ENCODE measurements around the gene STPG2.
A peak's percentile ranks its signal among the peaks of the same experiment; 100 is the strongest.

Gene STPG2

GRCh38 chr4:98143001-98143899 lies at the start of gene STPG2:
STPG2 (minus strand) TSS chr4:98143476.
- Histone ChIP-seq H3K27ac (ENCODE audit: low read depth, low read length) (peak within 1 kb of the TSS; percentile 50; the same call in 1 of the 2 replicates), H3K36me3 (ENCODE audit: control insufficient read depth, insufficient read depth, low read length) (no peaks in the 10 kb centered on the region)

GRCh38 chr4:98185279-98185678 lies 42.0 kb upstream of the STPG2 start:
- no peak overlapping the region for H3K27ac ChIP-seq (ENCODE audit: low read depth, low read length)
- H3K9me3 ChIP-seq (ENCODE audit: control insufficient read depth, insufficient read depth, low read depth, low read length), result peaks cover 5% of the 10 kb centered on the region
- no peaks in the 10 kb centered on the region for H3K36me3 ChIP-seq (ENCODE audit: control insufficient read depth, insufficient read depth, low read length)
- no peaks in the 10 kb centered on the region for H3K27me3 ChIP-seq (ENCODE audit: control insufficient read depth, insufficient read depth, low read length)
- H3K4me3 ChIP-seq (ENCODE audit: low read depth, low read length), result no peak overlapping the region
- no peak overlapping the region for H3K9ac ChIP-seq (ENCODE audit: low read length)
- no peaks in the 10 kb centered on the region for H3K4me1 ChIP-seq (ENCODE audit: control insufficient read depth, insufficient read depth, low read length)

More at GRCh38 chr4:98143001-98143899, at the start of gene STPG2:
- no peaks in the 10 kb centered on the region for H3K9me3 ChIP-seq (ENCODE audit: control insufficient read depth, insufficient read depth, low read depth, low read length)
- H3K9ac ChIP-seq (ENCODE audit: low read length), result peak within 1 kb of the TSS; percentile 77
- no peaks in the 10 kb centered on the region for H3K27me3 ChIP-seq (ENCODE audit: control insufficient read depth, insufficient read depth, low read length)
- H3K4me1 ChIP-seq (ENCODE audit: control insufficient read depth, insufficient read depth, low read length), result peaks cover 4% of the 10 kb centered on the region; the same call in 1 of the 2 replicates
- peak within 1 kb of the TSS; percentile 82 for H3K4me3 ChIP-seq (ENCODE audit: low read depth, low read length)

- H3K4me1 ChIP-seq (ENCODE audit: control insufficient read depth, insufficient read depth, low read length), result peaks cover 9% of the 10 kb centered on the region
- H3K9me3 ChIP-seq (ENCODE audit: control insufficient read depth, insufficient read depth, low read depth, low read length), result no peaks in the 10 kb centered on the region
- no peak overlapping the region for H3K4me3 ChIP-seq (ENCODE audit: low read depth, low read length)
- no peaks in the 10 kb centered on the region for H3K36me3 ChIP-seq (ENCODE audit: control insufficient read depth, insufficient read depth, low read length)
- H3K9ac ChIP-seq (ENCODE audit: low read length), result no peak overlapping the region
- H3K27ac ChIP-seq (ENCODE audit: low read depth, low read length), result no peak overlapping the region
- H3K27me3 ChIP-seq (ENCODE audit: control insufficient read depth, insufficient read depth, low read length), result no peaks in the 10 kb centered on the region
Measured at GRCh38 chr4:98181809-98182208, 38.5 kb upstream of the STPG2 start.

DNA sequence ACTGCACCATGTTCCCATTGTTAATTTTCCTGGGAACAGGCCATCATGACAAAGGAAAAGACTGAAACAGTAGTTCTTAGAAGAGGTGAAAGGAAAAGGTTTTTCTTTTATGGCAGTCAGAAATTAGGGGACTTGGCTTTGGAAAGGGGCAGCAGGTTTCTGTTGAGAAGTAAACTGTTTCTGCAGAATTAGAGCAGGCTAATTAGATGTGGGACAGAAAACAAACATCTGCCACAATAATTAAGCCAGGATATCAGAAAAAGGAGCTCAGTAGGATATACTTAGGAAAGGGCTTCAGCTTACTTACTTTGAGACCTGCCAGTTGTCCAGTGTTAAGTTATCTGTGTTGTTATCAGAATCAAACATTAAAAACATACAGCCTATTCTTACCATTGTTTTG lies 36.7 kb upstream of the STPG2 start:
- peaks cover 14% of the 10 kb centered on the region for H3K4me1 ChIP-seq (ENCODE audit: control insufficient read depth, insufficient read depth, low read length)
- H3K9me3 ChIP-seq (ENCODE audit: control insufficient read depth, insufficient read depth, low read depth, low read length), result no peaks in the 10 kb centered on the region
- H3K27ac ChIP-seq (ENCODE audit: low read depth, low read length), result no peak overlapping the region
- no peaks in the 10 kb centered on the region for H3K36me3 ChIP-seq (ENCODE audit: control insufficient read depth, insufficient read depth, low read length)
- H3K9ac ChIP-seq (ENCODE audit: low read length), result no peak overlapping the region
- no peaks in the 10 kb centered on the region for H3K27me3 ChIP-seq (ENCODE audit: control insufficient read depth, insufficient read depth, low read length)
- no peak overlapping the region for H3K4me3 ChIP-seq (ENCODE audit: low read depth, low read length)

GRCh38 chr4:98176531-98176930 lies 33.3 kb upstream of the STPG2 start:
- peaks cover 14% of the 10 kb centered on the region for H3K4me1 ChIP-seq (ENCODE audit: control insufficient read depth, insufficient read depth, low read length)
- H3K27ac ChIP-seq (ENCODE audit: low read depth, low read length), result no peak overlapping the region
- H3K27me3 ChIP-seq (ENCODE audit: control insufficient read depth, insufficient read depth, low read length), result no peaks in the 10 kb centered on the region
- no peaks in the 10 kb centered on the region for H3K9me3 ChIP-seq (ENCODE audit: control insufficient read depth, insufficient read depth, low read depth, low read length)
- H3K4me3 ChIP-seq (ENCODE audit: low read depth, low read length), result no peak overlapping the region
- H3K36me3 ChIP-seq (ENCODE audit: control insufficient read depth, insufficient read depth, low read length), result no peaks in the 10 kb centered on the region
- H3K9ac ChIP-seq (ENCODE audit: low read length), result no peak overlapping the region

- H3K27me3 ChIP-seq (ENCODE audit: control insufficient read depth, insufficient read depth, low read length), result no peaks in the 10 kb centered on the region
- H3K36me3 ChIP-seq (ENCODE audit: control insufficient read depth, insufficient read depth, low read length), result no peaks in the 10 kb centered on the region
- H3K4me1 ChIP-seq (ENCODE audit: control insufficient read depth, insufficient read depth, low read length), result peaks cover 9% of the 10 kb centered on the region; the same call in 1 of the 2 replicates
- H3K9me3 ChIP-seq (ENCODE audit: control insufficient read depth, insufficient read depth, low read depth, low read length), result no peaks in the 10 kb centered on the region
- no peak overlapping the region for H3K4me3 ChIP-seq (ENCODE audit: low read depth, low read length)
- H3K9ac ChIP-seq (ENCODE audit: low read length), result no peak overlapping the region
- no peak overlapping the region for H3K27ac ChIP-seq (ENCODE audit: low read depth, low read length)
Measured at GRCh38 chr4:98170035-98170434, 26.8 kb upstream of the STPG2 start.

DNA sequence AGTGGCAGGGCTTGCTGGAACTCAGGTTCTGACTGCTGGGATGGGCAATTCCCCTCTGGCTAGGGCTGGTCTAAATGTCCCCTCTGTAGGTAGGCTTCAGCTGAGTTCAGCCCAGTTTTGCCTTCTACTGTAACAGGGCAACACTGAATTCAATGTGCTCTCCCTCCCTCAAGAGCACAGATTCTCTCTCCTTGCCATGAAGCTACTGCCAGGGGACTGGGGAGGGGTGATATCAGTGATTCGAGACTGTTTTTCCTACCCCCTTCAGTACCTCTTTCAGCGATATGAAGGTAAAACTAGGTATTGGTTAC lies 23.4 kb upstream of the STPG2 start:
- Histone ChIP-seq H3K36me3 (ENCODE audit: control insufficient read depth, insufficient read depth, low read length) (no peaks in the 10 kb centered on the region), H3K4me1 (ENCODE audit: control insufficient read depth, insufficient read depth, low read length) (peaks cover 9% of the 10 kb centered on the region; the same call in 1 of the 2 replicates), H3K27ac (ENCODE audit: low read depth, low read length) (no peak overlapping the region), H3K27me3 (ENCODE audit: control insufficient read depth, insufficient read depth, low read length) (no peaks in the 10 kb centered on the region), H3K9ac (ENCODE audit: low read length) (no peak overlapping the region), H3K9me3 (ENCODE audit: control insufficient read depth, insufficient read depth, low read depth, low read length) (no peaks in the 10 kb centered on the region), H3K4me3 (ENCODE audit: low read depth, low read length) (no peak overlapping the region)

GRCh38 chr4:98166025-98166730 lies 22.9 kb upstream of the STPG2 start:
- Histone ChIP-seq H3K27ac (ENCODE audit: low read depth, low read length) (no peak overlapping the region), H3K36me3 (ENCODE audit: control insufficient read depth, insufficient read depth, low read length) (no peaks in the 10 kb centered on the region), H3K9me3 (ENCODE audit: control insufficient read depth, insufficient read depth, low read depth, low read length) (no peaks in the 10 kb centered on the region), H3K4me3 (ENCODE audit: low read depth, low read length) (no peak overlapping the region), H3K27me3 (ENCODE audit: control insufficient read depth, insufficient read depth, low read length) (no peaks in the 10 kb centered on the region), H3K9ac (ENCODE audit: low read length) (no peak overlapping the region), H3K4me1 (ENCODE audit: control insufficient read depth, insufficient read depth, low read length) (peaks cover 5% of the 10 kb centered on the region; the same call in 1 of the 2 replicates)

DNA sequence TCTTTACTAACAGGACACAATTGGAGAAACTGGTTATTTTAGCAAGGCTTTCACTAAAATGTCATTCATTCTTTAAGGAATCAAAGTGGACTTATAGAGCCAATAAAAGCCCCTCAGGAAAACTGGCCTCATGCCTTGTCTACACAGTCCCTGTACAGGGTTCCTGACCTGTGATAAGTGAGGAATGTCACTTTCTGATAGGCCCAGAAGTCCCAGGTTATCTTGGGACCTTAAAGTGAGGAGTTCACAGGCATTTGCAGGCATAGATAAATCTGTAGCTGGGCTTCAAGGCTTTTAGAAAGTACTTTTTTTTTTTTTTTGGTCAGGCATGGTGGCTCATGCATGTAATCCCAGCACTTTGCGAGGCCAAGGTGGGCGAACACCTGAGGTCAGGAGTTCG lies 19.4 kb upstream of the STPG2 start:
- no peak overlapping the region for H3K4me3 ChIP-seq (ENCODE audit: low read depth, low read length)
- H3K9me3 ChIP-seq (ENCODE audit: control insufficient read depth, insufficient read depth, low read depth, low read length), result 0 out of 2 replicates have a peak, but pooled peaks cover 6% of the 10 kb centered on the region
- no peaks in the 10 kb centered on the region for H3K27me3 ChIP-seq (ENCODE audit: control insufficient read depth, insufficient read depth, low read length)
- no peak overlapping the region for H3K27ac ChIP-seq (ENCODE audit: low read depth, low read length)
- H3K9ac ChIP-seq (ENCODE audit: low read length), result no peak overlapping the region
- no peaks in the 10 kb centered on the region for H3K4me1 ChIP-seq (ENCODE audit: control insufficient read depth, insufficient read depth, low read length)
- H3K36me3 ChIP-seq (ENCODE audit: control insufficient read depth, insufficient read depth, low read length), result no peaks in the 10 kb centered on the region

DNA sequence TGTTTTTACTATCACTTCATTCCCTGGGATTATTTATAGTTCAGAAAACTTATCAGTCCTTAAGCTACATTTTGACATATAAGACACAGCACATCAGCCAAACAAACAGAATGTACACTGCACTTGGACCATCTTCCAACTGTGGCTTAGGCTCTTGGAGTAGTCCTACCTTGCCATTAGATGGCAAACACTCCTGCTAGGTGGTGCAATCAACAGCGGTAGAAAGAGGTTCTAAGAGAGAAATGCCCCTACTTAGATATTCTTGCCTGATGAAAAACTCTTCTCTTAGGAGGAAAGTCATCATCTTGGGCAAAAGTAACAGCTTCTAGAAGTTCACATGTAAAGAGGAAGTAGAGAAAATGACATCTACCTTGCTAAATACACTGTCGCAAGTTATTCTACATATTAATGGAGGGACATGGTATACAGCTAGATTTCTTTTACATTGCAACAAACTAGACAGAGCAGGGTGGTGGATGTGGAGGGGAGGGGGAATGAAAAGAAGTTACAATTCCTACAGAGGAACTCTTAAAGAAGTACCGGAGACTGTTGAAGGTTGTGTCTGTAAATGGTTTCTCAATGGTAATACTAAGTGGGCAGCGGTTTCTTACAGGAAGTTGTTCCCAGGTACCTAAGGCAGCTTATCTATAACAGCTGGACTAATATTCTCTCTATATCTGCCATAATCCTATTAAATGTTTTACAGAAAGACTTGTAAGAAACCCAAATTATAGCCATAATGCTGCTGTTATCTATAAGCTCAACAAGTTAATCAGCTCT lies 8.1 kb upstream of the STPG2 start:
- Histone ChIP-seq H3K9ac (ENCODE audit: low read length) (no peak overlapping the region), H3K4me1 (ENCODE audit: control insufficient read depth, insufficient read depth, low read length) (no peaks in the 10 kb centered on the region), H3K27ac (ENCODE audit: low read depth, low read length) (no peak overlapping the region)

More for the DNA sequence above, 8.1 kb upstream of the STPG2 start:
- Histone ChIP-seq H3K4me3 (ENCODE audit: low read depth, low read length) (no peak overlapping the region), H3K36me3 (ENCODE audit: control insufficient read depth, insufficient read depth, low read length) (no peaks in the 10 kb centered on the region), H3K27me3 (ENCODE audit: control insufficient read depth, insufficient read depth, low read length) (no peaks in the 10 kb centered on the region), H3K9me3 (ENCODE audit: control insufficient read depth, insufficient read depth, low read depth, low read length) (no peaks in the 10 kb centered on the region)
